K562 (cell line): Measurements from ENCODE around the gene SYNCRIP. TPM values are rescaled to one million over a fixed set of nuclear protein-coding genes. Genes with fewer than 3 reads are reported as not detected.

Experiments used
- CHD4 ChIP-seq: fragments of 200-600 bp; sonication (generic); IDR thresholded peaks from 3 replicates; pipeline ENCODE4 v1.6.1; 2012; ENCODE audit warnings: low read depth, mild to moderate bottlenecking, mixed read lengths, low read length, inconsistent platforms; ENCODE audit not compliant: insufficient read depth, insufficient replicate concordance, poor library complexity, severe bottlenecking
- FOS ChIP-seq: IDR thresholded peaks from 3 replicates; pipeline ENCODE4 v1.6.1; 2011; ENCODE audit not compliant: insufficient read length; ENCODE audit errors: extremely low read depth
- HNRNPK ChIP-seq: fragments of 200-400 bp; formaldehyde crosslinking; IDR thresholded peaks from one replicate; pipeline ENCODE4 v1.6.1; 2018; ENCODE audit warnings: mild to moderate bottlenecking, low read depth, low read length; ENCODE audit not compliant: poor library complexity, severe bottlenecking
- JUND ChIP-seq, 2 experiments: IDR thresholded peaks; 2 replicates in 1 of 2; 3 replicates in 1 of 2; pipeline ENCODE4 v1.6.1; 2011; ENCODE audit warnings: borderline replicate concordance in 2 of 2, low read depth in 2 of 2, low read length in 2 of 2, improper control_type of control experiment in 1 of 2, missing biosample characterization in 1 of 2, missing genetic modification characterization in 1 of 2, missing genetic modification reagents in 1 of 2
- NCOA4 ChIP-seq: fragments of 450-650 bp; IDR thresholded peaks from 2 replicates; pipeline ENCODE4 v1.6.1; 2018; ENCODE audit warnings: mild to moderate bottlenecking; ENCODE audit not compliant: partially characterized antibody
- PTTG1 ChIP-seq: fragments of 450-650 bp; IDR thresholded peaks from 2 replicates; pipeline ENCODE4 v1.6.1; 2016; ENCODE audit warnings: low read depth, mild to moderate bottlenecking, missing genetic modification characterization, missing compliant biosample characterization
- RB1 ChIP-seq: fragments of 450-650 bp; IDR thresholded peaks from 2 replicates; pipeline ENCODE4 v1.6.1; 2017; ENCODE audit warnings: low read depth, mild to moderate bottlenecking
- TEAD1 ChIP-seq, 2 experiments: fragments of 450-650 bp in 1 of 2; sonication (generic) in 1 of 2; formaldehyde crosslinking; IDR thresholded peaks; 2 replicates each; pipeline versions ENCODE4 v1.4.0 to v1.8.0; 2020 to 2022; ENCODE audit warnings: mild to moderate bottlenecking in 2 of 2, missing genetic modification reagents in 1 of 2
- ZBTB40 ChIP-seq, 2 experiments: fragments of 450-650 bp in 1 of 2; sonication (generic) in 1 of 2; formaldehyde crosslinking in 1 of 2; IDR thresholded peaks; 2 replicates each; pipeline versions ENCODE4 v1.7.1 to v1.9.0; 2016 to 2022; ENCODE audit warnings: inconsistent platforms in 1 of 2, mild to moderate bottlenecking in 1 of 2, missing genetic modification reagents in 1 of 2
- ZNF395 ChIP-seq: fragments of 200-800 bp; sonication (Bioruptor generic); IDR thresholded peaks from 2 replicates; pipeline ENCODE4 v1.6.1; 2017; ENCODE audit warnings: missing genetic modification characterization, missing compliant biosample characterization
- ZNF830 ChIP-seq: fragments of 250-450 bp; sonication (Bioruptor Pico); IDR thresholded peaks from 2 replicates; pipeline ENCODE4 v1.5.0; 2021; ENCODE audit warnings: mild to moderate bottlenecking
- polyA plus RNA-seq, 8 experiments: library from polyadenylated mRNA; depleted of rRNA in 4 of 8; stranded (reverse) in 5 of 8; unstranded in 3 of 8; fragments of >200 nt; fragmentation: Nextera tagmentation in 2 of 8; fragmentation: Illumina TruSeq in 1 of 8; extraction: Ambion mirVana in 2 of 8; extraction: Trizol in 1 of 8; gene quantifications; 2 replicates each; pipeline versions ENCODE4 v1.2.1 to v1.2.3, GENCODE V29; 2011 to 2014; ENCODE audit warnings: inconsistent platforms in 1 of 8, missing spikeins in 1 of 8
- total RNA-seq, 7 experiments: library from RNA; depleted of rRNA in 6 of 7; stranded (reverse); fragments of >200 nt in 6 of 7; fragmentation: Illumina TruSeq in 2 of 7; extraction: Trizol in 2 of 7; gene quantifications; 2 replicates each; pipeline versions ENCODE4 v1.2.1 to v1.2.3, GENCODE V29; 2011 to 2021; ENCODE audit warnings: low replicate concordance in 1 of 7

Gene SYNCRIP
- total and polyA plus RNA-seq, 9 of the 15 experiments (the other 6 are each of a cell fraction or from before 2014, with no cell fraction given) = 46.5 to 295 (median 140) TPM

- no peak for TF ChIP-seq PTTG1
- no peak for TF ChIP-seq CHD4
- peak; percentile 52; the same call in 1 of the 2 replicates for TF ChIP-seq ZNF395 (CRISPR knock-in tag)
- no peak for TF ChIP-seq FOS
- peak in 1 of 2 experiments; percentile 82; a peak in 1 of 4 replicates for TF ChIP-seq TEAD1 (CRISPR knock-in tag; IDR thresholded peaks at IDR 0.05)
- TF ChIP-seq RB1 = peak; percentile 41; the same call in 1 of the 2 replicates
- TF ChIP-seq JUND (IDR thresholded peaks at IDR 0.05; ENCODE audit: borderline replicate concordance, low read depth, low read length) = no peak
- TF ChIP-seq JUND (tag; IDR thresholded peaks at IDR 0.05; ENCODE audit: borderline replicate concordance, low read depth, low read length) = no peak; the same call in 2 of the 3 replicates
- TF ChIP-seq ZNF830 (CRISPR knock-in tag) = no peak
- TF ChIP-seq ZBTB40 (IDR thresholded peaks at IDR 0.05) = 0 out of 2 replicates have a peak, but pooled peaks have one; percentile 28
- no peak for TF ChIP-seq ZBTB40 (CRISPR knock-in tag; IDR thresholded peaks at IDR 0.05)
- peak; percentile 97 for TF ChIP-seq HNRNPK
- peak; percentile 80 for TF ChIP-seq NCOA4
Observed at GRCh38 chr6:85642774-85643536, at the start of gene SYNCRIP (continued).
